Thyroid gland (tissue), 4 donors: Measurements from ENCODE around the gene AGBL4. TPM values are rescaled to one million over a fixed set of nuclear protein-coding genes. Genes with fewer than 3 reads are reported as not detected.

Experiments
- DNase-seq, 2 donors: peaks; one replicate each; pipeline ENCODE4 v3.0.0-alpha.2; 2019
- H3K27ac ChIP-seq, 3 donors: fragments of 200-600 bp; sonication (generic); 1 replicate in 2 of 3; 2 replicates in 1 of 3; pipeline ENCODE4 v1.5.1; 2016 to 2019; ENCODE audit warnings: mild to moderate bottlenecking in 1 of 3, moderate library complexity in 1 of 3
- H3K27me3 ChIP-seq: fragments of 200-600 bp; sonication (generic); one replicate; pipeline ENCODE4 v1.5.1; 2019
- H3K36me3 ChIP-seq, 2 donors: fragments of 200-600 bp; sonication (generic); one replicate each; pipeline ENCODE4 v1.5.1; 2016 to 2019
- H3K4me1 ChIP-seq, 2 donors: fragments of 200-600 bp; sonication (generic); one replicate each; pipeline ENCODE4 v1.5.1; 2017 to 2019
- H3K4me3 ChIP-seq, 3 donors: fragments of 200-600 bp; sonication (generic); replicated peaks in 1 of 3; 1 replicate in 2 of 3; 2 replicates in 1 of 3; pipeline ENCODE4 v1.5.1; 2016; ENCODE audit warnings: mild to moderate bottlenecking in 1 of 3
- H3K9me3 ChIP-seq: fragments of 200-600 bp; sonication (generic); one replicate; pipeline ENCODE4 v1.5.1; 2017
- POLR2A ChIP-seq, 2 donors: fragments of 450-650 bp; IDR thresholded peaks; one replicate each; pipeline ENCODE4 v1.6.1; 2017; ENCODE audit warnings: antibody characterized with exemption in 2 of 2, mild to moderate bottlenecking in 2 of 2, moderate library complexity in 1 of 2
- WGBS, 2 donors: methylation state at CpG; one replicate each; pipeline ENCODE4 v1.1.5; 2017; 5-methylcytosine and 5-hydroxymethylcytosine counted together
- intact Hi-C: fragments of 100-400 bp; cut with DNase I; formaldehyde crosslinking; loops from one replicate; pipeline ENCODE4 v1.15.1; 2023
- total RNA-seq, 4 donors: library from RNA; depleted of rRNA; stranded (reverse); fragments of >200 nt; gene quantifications; one replicate each; pipeline ENCODE4 v1.2.3, GENCODE V29; 2016
- TF ChIP-seq, protein P1 (sequence below), 6 experiments: fragments of 200-600 bp in 3 of 6; fragments of 450-650 bp in 3 of 6; sonication (generic) in 3 of 6; IDR thresholded peaks; one replicate each; pipeline ENCODE4 v1.5.1; 2016 to 2019; ENCODE audit warnings: antibody characterized with exemption in 6 of 6, mild to moderate bottlenecking in 2 of 6, inconsistent platforms in 1 of 6, moderate library complexity in 1 of 6

Gene AGBL4
- total RNA-seq, 4 donors from 2014 or later: 2.1 to 6.0 (median 4.8) TPM

- intact Hi-C loops: no loop called here
- TF ChIP-seq, protein P1, sequence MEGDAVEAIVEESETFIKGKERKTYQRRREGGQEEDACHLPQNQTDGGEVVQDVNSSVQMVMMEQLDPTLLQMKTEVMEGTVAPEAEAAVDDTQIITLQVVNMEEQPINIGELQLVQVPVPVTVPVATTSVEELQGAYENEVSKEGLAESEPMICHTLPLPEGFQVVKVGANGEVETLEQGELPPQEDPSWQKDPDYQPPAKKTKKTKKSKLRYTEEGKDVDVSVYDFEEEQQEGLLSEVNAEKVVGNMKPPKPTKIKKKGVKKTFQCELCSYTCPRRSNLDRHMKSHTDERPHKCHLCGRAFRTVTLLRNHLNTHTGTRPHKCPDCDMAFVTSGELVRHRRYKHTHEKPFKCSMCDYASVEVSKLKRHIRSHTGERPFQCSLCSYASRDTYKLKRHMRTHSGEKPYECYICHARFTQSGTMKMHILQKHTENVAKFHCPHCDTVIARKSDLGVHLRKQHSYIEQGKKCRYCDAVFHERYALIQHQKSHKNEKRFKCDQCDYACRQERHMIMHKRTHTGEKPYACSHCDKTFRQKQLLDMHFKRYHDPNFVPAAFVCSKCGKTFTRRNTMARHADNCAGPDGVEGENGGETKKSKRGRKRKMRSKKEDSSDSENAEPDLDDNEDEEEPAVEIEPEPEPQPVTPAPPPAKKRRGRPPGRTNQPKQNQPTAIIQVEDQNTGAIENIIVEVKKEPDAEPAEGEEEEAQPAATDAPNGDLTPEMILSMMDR (IDR thresholded peaks at IDR 0.05): no peak
- no peak for TF ChIP-seq POLR2A (IDR thresholded peaks at IDR 0.05)
- H3K36me3 ChIP-seq: no peaks in the 10 kb centered on the region
- H3K27ac ChIP-seq: no peak overlapping the region
- no peak for DNase-seq
- no peak overlapping the region for H3K4me3 ChIP-seq
- H3K4me1 ChIP-seq: no peaks in the 10 kb centered on the region
- H3K9me3 ChIP-seq: no peaks in the 10 kb centered on the region
- WGBS, 2 donors: 89 to 91% methylated on average over 7 of the region's 7 CpGs
- no peaks in the 10 kb centered on the region for H3K27me3 ChIP-seq
Observed at GRCh38 chr1:49364676-49365075, 659.1 kb downstream of the AGBL4 start.

DNA sequence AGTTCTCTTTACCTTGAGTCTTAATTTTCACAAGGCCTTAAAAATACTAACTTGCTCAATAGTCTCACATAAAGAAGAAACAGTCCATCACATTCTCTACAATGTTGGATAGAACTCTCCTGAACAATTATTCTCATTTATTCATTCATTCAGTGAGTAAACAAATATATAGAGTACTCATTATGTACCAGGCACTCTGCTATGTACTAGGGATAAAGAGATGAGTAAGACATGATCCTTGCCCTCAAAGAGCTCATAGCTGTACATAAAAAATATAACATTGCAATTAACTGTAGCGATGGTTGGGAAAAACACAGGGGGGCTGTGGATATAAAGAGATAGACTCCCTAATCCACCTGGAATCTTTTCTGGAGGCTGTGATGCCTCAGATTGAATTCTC is 660.1 kb downstream of the AGBL4 start:
- WGBS, 2 donors: 0 to 93% methylated on average over 1 of the region's 1 CpG
- intact Hi-C loops: no loop called here
- Histone ChIP-seq H3K36me3 (no peaks in the 10 kb centered on the region), H3K27me3 (no peaks in the 10 kb centered on the region), H3K9me3 (no peaks in the 10 kb centered on the region), H3K27ac (no peak overlapping the region), H3K4me1 (no peaks in the 10 kb centered on the region), H3K4me3 (no peak overlapping the region)
- TF ChIP-seq, protein P1 (IDR thresholded peaks at IDR 0.05): no peak
- TF ChIP-seq POLR2A (IDR thresholded peaks at IDR 0.05): no peak
- no peak for DNase-seq

DNA sequence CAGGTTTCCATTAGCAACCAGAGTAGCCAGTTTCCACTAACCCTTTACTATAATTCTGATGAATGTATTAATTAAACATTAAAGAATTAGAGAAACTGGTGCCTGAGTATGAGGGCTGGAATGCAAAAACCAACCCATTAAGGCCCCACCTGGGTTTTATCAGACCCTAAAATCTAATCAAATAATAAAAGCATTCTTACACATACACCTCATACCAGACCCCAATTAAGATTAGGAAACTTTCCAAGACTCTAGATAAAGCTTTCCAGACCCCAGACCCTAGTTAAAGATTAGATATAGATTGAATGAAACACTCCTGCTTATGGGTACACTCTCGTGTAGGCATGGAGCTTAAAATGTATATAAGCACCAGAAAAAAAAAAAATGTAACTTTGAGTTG is 665.7 kb downstream of the AGBL4 start:
- no peak for DNase-seq
- H3K36me3 ChIP-seq: no peaks in the 10 kb centered on the region
- H3K4me1 ChIP-seq: no peaks in the 10 kb centered on the region
- H3K27ac ChIP-seq: no peak overlapping the region
- WGBS, 2 donors: 58 to 82% methylated on average over 1 of the region's 1 CpG
- intact Hi-C loops: no loop called here
- no peak overlapping the region for H3K4me3 ChIP-seq
- no peaks in the 10 kb centered on the region for H3K27me3 ChIP-seq
- H3K9me3 ChIP-seq: no peaks in the 10 kb centered on the region
- TF ChIP-seq, protein P1 (IDR thresholded peaks at IDR 0.05): no peak

DNA sequence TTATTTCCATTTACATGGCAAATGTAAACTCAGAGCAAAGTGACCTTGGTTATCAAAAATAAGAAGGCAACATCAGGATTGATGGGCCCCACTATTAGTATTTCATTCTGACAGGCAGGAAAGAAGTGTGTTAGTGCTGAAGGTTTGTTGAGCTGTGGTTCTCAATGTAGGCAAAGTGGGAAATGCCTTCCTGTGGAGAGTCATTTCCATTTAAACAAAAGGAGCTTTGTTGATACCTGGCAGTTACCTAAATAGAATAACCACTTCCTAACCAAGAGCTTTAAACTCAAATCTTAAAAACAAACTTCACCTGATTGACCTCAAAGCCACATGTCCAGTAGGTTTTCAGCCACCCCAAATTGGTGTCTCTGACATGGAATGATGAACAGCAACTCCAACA is 667.2 kb downstream of the AGBL4 start:
- Histone ChIP-seq H3K27me3 (no peaks in the 10 kb centered on the region), H3K36me3 (no peaks in the 10 kb centered on the region), H3K4me1 (no peaks in the 10 kb centered on the region), H3K9me3 (no peaks in the 10 kb centered on the region), H3K4me3 (no peak overlapping the region), H3K27ac (no peak overlapping the region)
- no peak for DNase-seq
- TF ChIP-seq, protein P1 (IDR thresholded peaks at IDR 0.05): no peak
- no peak for TF ChIP-seq POLR2A (IDR thresholded peaks at IDR 0.05)
- intact Hi-C loops: no loop called here

GRCh38 chr1:49351768-49352167 is 672.0 kb downstream of the AGBL4 start:
- WGBS, 2 donors: 53 to 63% methylated on average over 2 of the region's 2 CpGs
- Histone ChIP-seq H3K27ac (no peak overlapping the region), H3K36me3 (no peaks in the 10 kb centered on the region), H3K4me3 (no peak overlapping the region), H3K9me3 (no peaks in the 10 kb centered on the region), H3K4me1 (no peaks in the 10 kb centered on the region), H3K27me3 (no peaks in the 10 kb centered on the region)
- TF ChIP-seq, protein P1 (IDR thresholded peaks at IDR 0.05): no peak
- TF ChIP-seq POLR2A (IDR thresholded peaks at IDR 0.05): no peak
- intact Hi-C loops: no loop called here
- no peak for DNase-seq
